ENCODE data around the gene MCM9. TPM values are rescaled to one million over a fixed set of nuclear protein-coding genes. Genes with fewer than 3 reads are reported as not detected.
A peak's percentile ranks its signal among the peaks of the same experiment; 100 is the strongest.

Gene MCM9
- total RNA-seq, 1 experiment from 2014 or later, result 18.6 TPM

GRCh38 chr6:118881440-118882313, 53.3 kb downstream of the MCM9 start:
- Histone ChIP-seq H3K9ac (ENCODE audit: extremely low read depth, insufficient read length, low read length) (no peak overlapping the region), H3K9me3 (ENCODE audit: control insufficient read depth, low read depth, low read length) (no peaks in the 10 kb centered on the region), H4K8ac (replicated peaks; ENCODE audit: insufficient read length, low read depth, low read length) (no peak overlapping the region), H3K79me2 (ENCODE audit: insufficient read depth, low read length) (no peaks in the 10 kb centered on the region), H2BK15ac (ENCODE audit: low read depth, low read length) (no peak overlapping the region), H3K23ac (ENCODE audit: insufficient read length, low read depth, low read length) (no peak overlapping the region), H3K4me1 (ENCODE audit: insufficient read depth, low read length) (peaks cover 9% of the 10 kb centered on the region), H4K5ac (ENCODE audit: insufficient read length, low read depth, low read length) (no peak overlapping the region), H3K4me2 (ENCODE audit: insufficient read depth, insufficient read length, low read length) (no peak overlapping the region), H2BK20ac (ENCODE audit: low read depth, low read length, poor library complexity, severe bottlenecking) (no peak overlapping the region), H2BK5ac (ENCODE audit: insufficient read length, low read length) (no peak overlapping the region), H3K4ac (ENCODE audit: low read depth, low read length) (no peak overlapping the region), H2BK120ac (ENCODE audit: low read depth, low read length, poor library complexity, severe bottlenecking) (no peak overlapping the region), H3K18ac (ENCODE audit: insufficient read length, low read depth, low read length) (peak overlapping the region; percentile 25), H3K27ac (ENCODE audit: insufficient read length, low read depth, low read length) (no peak overlapping the region), H2BK12ac (ENCODE audit: insufficient read length, low read depth, low read length) (no peak overlapping the region), H3T11ph (ENCODE audit: low read length) (no peak overlapping the region), H3K23me2 (ENCODE audit: insufficient read length, low read depth, low read length, poor library complexity, severe bottlenecking) (no peaks in the 10 kb centered on the region), H3K56ac (ENCODE audit: insufficient read length, low read depth, low read length) (no peak overlapping the region), H3K79me1 (ENCODE audit: insufficient read depth, low read depth, low read length, poor library complexity, severe bottlenecking) (no peaks in the 10 kb centered on the region), H3K27me3 (ENCODE audit: insufficient read depth, low read length) (no peaks in the 10 kb centered on the region), H3K14ac (ENCODE audit: insufficient read depth, low read length) (no peak overlapping the region), H2AK5ac (ENCODE audit: insufficient read length, low read length) (no peak overlapping the region), H4K91ac (ENCODE audit: insufficient read length, low read depth, low read length) (no peak overlapping the region), H4K20me1 (ENCODE audit: control insufficient read depth, insufficient read depth, insufficient read length) (no peaks in the 10 kb centered on the region), H2AFZ (ENCODE audit: low read length) (peak overlapping the region; percentile 4)
- TF ChIP-seq, protein P1, sequence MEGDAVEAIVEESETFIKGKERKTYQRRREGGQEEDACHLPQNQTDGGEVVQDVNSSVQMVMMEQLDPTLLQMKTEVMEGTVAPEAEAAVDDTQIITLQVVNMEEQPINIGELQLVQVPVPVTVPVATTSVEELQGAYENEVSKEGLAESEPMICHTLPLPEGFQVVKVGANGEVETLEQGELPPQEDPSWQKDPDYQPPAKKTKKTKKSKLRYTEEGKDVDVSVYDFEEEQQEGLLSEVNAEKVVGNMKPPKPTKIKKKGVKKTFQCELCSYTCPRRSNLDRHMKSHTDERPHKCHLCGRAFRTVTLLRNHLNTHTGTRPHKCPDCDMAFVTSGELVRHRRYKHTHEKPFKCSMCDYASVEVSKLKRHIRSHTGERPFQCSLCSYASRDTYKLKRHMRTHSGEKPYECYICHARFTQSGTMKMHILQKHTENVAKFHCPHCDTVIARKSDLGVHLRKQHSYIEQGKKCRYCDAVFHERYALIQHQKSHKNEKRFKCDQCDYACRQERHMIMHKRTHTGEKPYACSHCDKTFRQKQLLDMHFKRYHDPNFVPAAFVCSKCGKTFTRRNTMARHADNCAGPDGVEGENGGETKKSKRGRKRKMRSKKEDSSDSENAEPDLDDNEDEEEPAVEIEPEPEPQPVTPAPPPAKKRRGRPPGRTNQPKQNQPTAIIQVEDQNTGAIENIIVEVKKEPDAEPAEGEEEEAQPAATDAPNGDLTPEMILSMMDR (conservative IDR thresholded peaks at IDR 0.05), result no peak
- no peaks in the 10 kb centered on the region for H3K9me3 Mint-ChIP-seq
- H3K27me3 Mint-ChIP-seq (ENCODE audit: low read depth), result no peaks in the 10 kb centered on the region
- DNase-seq, result peak; percentile 48
- peak overlapping the region; percentile 29 to 56 (median 54); a peak in 4 of 7 replicates for H3K27ac Mint-ChIP-seq
- H3K4me1 Mint-ChIP-seq, result peaks cover 19 to 24% of the 10 kb centered on the region in 2 experiments
- WGBS (ENCODE audit: extremely low coverage, insufficient read length, low lambda C conversion rate), result no CpG with 5 or more reads among the region's 9 CpGs
- H3K4me3 Mint-ChIP-seq, result no peak overlapping the region
- no peaks in the 10 kb centered on the region; a peak in 1 of 7 replicates for H3K36me3 Mint-ChIP-seq (ENCODE audit: insufficient read depth in 1 of 3, low read depth in 3 of 3)

Data from H9 (cell line).